GM19043 (cell line): ENCODE data around the gene UTF1.
"Not testable (repeated sequence)": the region's sequence is repeated elsewhere in the genome, so short reads cannot be mapped to it uniquely, and the experiment has no call there.

Source experiments
- ATAC-seq: cut with Tn5 transposase; IDR thresholded peaks from one replicate; pipeline ENCODE4 v1.9.1; 2021; ENCODE audit warnings: low read depth; ENCODE audit not compliant: unreplicated experiment

The UTF1 gene

GRCh38 chr10:133207627-133208026, 22.4 kb upstream of the UTF1 start:
- ATAC-seq = no peak

GRCh38 chr10:133208466-133208865, 21.6 kb upstream of the UTF1 start:
- no peak for ATAC-seq

GRCh38 chr10:133209117-133209516, 20.9 kb upstream of the UTF1 start:
- ATAC-seq = no peak

- ATAC-seq = no peak
Observed at GRCh38 chr10:133209641-133210040, 20.4 kb upstream of the UTF1 start.

GRCh38 chr10:133210398-133211140, 19.4 kb upstream of the UTF1 start:
- ATAC-seq = no peak

- no peak for ATAC-seq
Observed at GRCh38 chr10:133211141-133211830, 18.7 kb upstream of the UTF1 start.

- no peak for ATAC-seq
Observed at GRCh38 chr10:133211959-133212852, 17.8 kb upstream of the UTF1 start.

- ATAC-seq = no peak
Observed at GRCh38 chr10:133212853-133213494, 17.0 kb upstream of the UTF1 start.

GRCh38 chr10:133213641-133214467, 16.2 kb upstream of the UTF1 start:
- ATAC-seq = no peak

GRCh38 chr10:133214468-133215410, 15.3 kb upstream of the UTF1 start:
- no peak for ATAC-seq

- ATAC-seq = no peak
Observed at GRCh38 chr10:133215586-133215985, 14.4 kb upstream of the UTF1 start.

- ATAC-seq = no peak
Observed at GRCh38 chr10:133216776-133217175, 13.2 kb upstream of the UTF1 start.

GRCh38 chr10:133217800-133218589, 12.0 kb upstream of the UTF1 start:
- no peak for ATAC-seq

- ATAC-seq = no peak
Observed at GRCh38 chr10:133218891-133219290, 11.1 kb upstream of the UTF1 start.

- ATAC-seq = no peak
Observed at GRCh38 chr10:133219782-133220181, 10.2 kb upstream of the UTF1 start.

- ATAC-seq = no peak
Observed at GRCh38 chr10:133221331-133221730, 8.7 kb upstream of the UTF1 start.

GRCh38 chr10:133221756-133222155, 8.3 kb upstream of the UTF1 start:
- not testable (repeated sequence) for ATAC-seq

GRCh38 chr10:133224076-133224475, 5.9 kb upstream of the UTF1 start:
- no peak for ATAC-seq
